PFSK-1 (cell line): ENCODE results near the gene THOP1.

Experiments used
- POLR2AphosphoS5 ChIP-seq: IDR thresholded peaks from 2 replicates; pipeline ENCODE4 v1.6.1; 2012; ENCODE audit warnings: low read depth, mild to moderate bottlenecking, control low read depth, low read length, moderate library complexity
- REST ChIP-seq, 2 experiments: IDR thresholded peaks; 2 replicates each; pipeline versions ENCODE4 v1.6.1 to v1.8.0; 2011 to 2012; ENCODE audit warnings: low read depth in 2 of 2, low read length in 2 of 2, control low read depth in 1 of 2, inconsistent platforms in 1 of 2, mild to moderate bottlenecking in 1 of 2, moderate library complexity in 1 of 2; ENCODE audit not compliant: insufficient read depth in 1 of 2
- TAF1 ChIP-seq: IDR thresholded peaks from 2 replicates; pipeline ENCODE4 v1.6.1; 2012; ENCODE audit warnings: low read length, control low read depth, borderline replicate concordance; ENCODE audit not compliant: insufficient read depth

- no peak for TF ChIP-seq REST (IDR thresholded peaks at IDR 0.05; ENCODE audit: insufficient read depth in 1 of 2, low read depth in 2 of 2, low read length in 2 of 2)
- no peak for TF ChIP-seq POLR2AphosphoS5
- TF ChIP-seq TAF1: no peak
Measured at GRCh38 chr19:2769218-2769617, 16.1 kb upstream of the THOP1 start.
